GM18505 (cell line): ENCODE results near the gene GRM4.
"Not testable (repeated sequence)": the region's sequence is repeated elsewhere in the genome, so short reads cannot be mapped to it uniquely, and the experiment has no call there.

ENCODE experiments used
- ATAC-seq: cut with Tn5 transposase; IDR thresholded peaks from one replicate; pipeline ENCODE4 v1.9.1; 2021; ENCODE audit not compliant: unreplicated experiment
- POLR2A ChIP-seq: IDR thresholded peaks from 4 replicates; pipeline ENCODE4 v1.6.1; 2011; ENCODE audit warnings: borderline replicate concordance; ENCODE audit not compliant: insufficient read depth, insufficient read length; ENCODE audit errors: extremely low read depth

Gene GRM4

GRCh38 chr6:34055223-34055933, 90.5 kb downstream of the GRM4 start:
- TF ChIP-seq POLR2A, result no peak
- ATAC-seq, result no peak

GRCh38 chr6:34053721-34054120, 92.2 kb downstream of the GRM4 start:
- no peak for TF ChIP-seq POLR2A
- ATAC-seq, result no peak

GRCh38 chr6:34052918-34053608, 92.8 kb downstream of the GRM4 start:
- ATAC-seq, result no peak
- no peak for TF ChIP-seq POLR2A

- ATAC-seq, result no peak
- no peak for TF ChIP-seq POLR2A
Measured at GRCh38 chr6:34052071-34052825, 93.6 kb downstream of the GRM4 start.

GRCh38 chr6:34051331-34051919, 94.5 kb downstream of the GRM4 start:
- no peak for ATAC-seq
- no peak for TF ChIP-seq POLR2A

GRCh38 chr6:34050691-34051090, 95.2 kb downstream of the GRM4 start:
- no peak for ATAC-seq
- no peak for TF ChIP-seq POLR2A

GRCh38 chr6:34049395-34050342, 96.2 kb downstream of the GRM4 start:
- TF ChIP-seq POLR2A, result no peak
- ATAC-seq, result no peak

GRCh38 chr6:34047913-34048867, 97.7 kb downstream of the GRM4 start:
- no peak for ATAC-seq
- no peak for TF ChIP-seq POLR2A

- TF ChIP-seq POLR2A, result no peak
- ATAC-seq, result no peak
Measured at GRCh38 chr6:34046617-34047016, 99.3 kb downstream of the GRM4 start.

- no peak for TF ChIP-seq POLR2A
- ATAC-seq, result no peak
Measured at GRCh38 chr6:34045771-34046170, 100.1 kb downstream of the GRM4 start.

GRCh38 chr6:34044945-34045595, 100.8 kb downstream of the GRM4 start:
- ATAC-seq, result no peak
- no peak for TF ChIP-seq POLR2A

GRCh38 chr6:34043359-34043758, 102.5 kb downstream of the GRM4 start:
- TF ChIP-seq POLR2A, result no peak
- ATAC-seq, result no peak

GRCh38 chr6:34041998-34042397, 103.9 kb downstream of the GRM4 start:
- not testable (repeated sequence) for ATAC-seq
